ENCODE results near the gene MIGA2. TPM values are rescaled to one million over a fixed set of nuclear protein-coding genes. Genes with fewer than 3 reads are reported as not detected.

Gene MIGA2
- total RNA-seq, 1 experiment from 2014 or later = 23.0 TPM

- ChIA-PET CTCF (no interaction called here), POLR2A (no interaction called here)
- ATAC-seq = no peak
- Histone ChIP-seq H3K27ac (ENCODE audit: low read length) (no peak overlapping the region), H3K4me3 (ENCODE audit: low read depth in 2 of 2, low read length in 2 of 2) (no peak overlapping the region), H3K4me1 (ENCODE audit: control insufficient read depth, insufficient read depth, low read length) (no peaks in the 10 kb centered on the region), H3K36me3 (ENCODE audit: control insufficient read depth, insufficient read depth, low read length) (no peaks in the 10 kb centered on the region), H3K27me3 (ENCODE audit: control insufficient read depth, insufficient read depth, low read length) (no peaks in the 10 kb centered on the region), H3K9me3 (ENCODE audit: control insufficient read depth, insufficient read depth, low read depth, low read length) (no peaks in the 10 kb centered on the region)
- in situ Hi-C loops (cut with HindIII; ENCODE audit: low pct_unique_long_range_greater_than_20kb, low sequenced_read_pairs) (no loop called here), intact Hi-C loops (cut with micrococcal nuclease; ENCODE audit: unreplicated experiment) (no loop called here)
- TF ChIP-seq REST (IDR thresholded peaks at IDR 0.05; ENCODE audit: insufficient read depth in 1 of 2, low read depth in 2 of 2, low read length in 1 of 2) = no peak
- TF ChIP-seq SIN3A (IDR thresholded peaks at IDR 0.05; ENCODE audit: borderline replicate concordance, insufficient read depth, low read depth, low read length) = no peak
- no peak for TF ChIP-seq POLR2AphosphoS5 (IDR thresholded peaks at IDR 0.05; ENCODE audit: low read depth, low read length)
- TF ChIP-seq TCF7L2 (IDR thresholded peaks at IDR 0.05; ENCODE audit: low read depth, low read length) = no peak
- no TSS peak for BruUV-seq (replicated peaks)
- DNase-seq (ENCODE audit: low read depth, low spot score) = no peak
Measured at GRCh38 chr9:129068110-129068509, 31.7 kb downstream of the MIGA2 start.

GRCh38 chr9:129068990-129069861 is 32.8 kb downstream of the MIGA2 start:
- in situ Hi-C loops (cut with HindIII; ENCODE audit: low pct_unique_long_range_greater_than_20kb, low sequenced_read_pairs) = no loop called here
- Histone ChIP-seq H3K36me3 (ENCODE audit: control insufficient read depth, insufficient read depth, low read length) (no peaks in the 10 kb centered on the region), H3K27ac (ENCODE audit: low read length) (no peak overlapping the region), H3K27me3 (ENCODE audit: control insufficient read depth, insufficient read depth, low read length) (no peaks in the 10 kb centered on the region), H3K4me3 (ENCODE audit: low read depth in 2 of 2, low read length in 2 of 2) (no peak overlapping the region), H3K4me1 (ENCODE audit: control insufficient read depth, insufficient read depth, low read length) (no peaks in the 10 kb centered on the region), H3K9me3 (ENCODE audit: control insufficient read depth, insufficient read depth, low read depth, low read length) (no peaks in the 10 kb centered on the region)
- no TSS peak for BruUV-seq (replicated peaks)
- intact Hi-C loops (cut with micrococcal nuclease; ENCODE audit: unreplicated experiment) = no loop called here
- POLR2A ChIA-PET = no interaction called here
- no peak; the same call in 1 of the 2 replicates for ATAC-seq
- TF ChIP-seq REST (IDR thresholded peaks at IDR 0.05; ENCODE audit: insufficient read depth in 1 of 2, low read depth in 2 of 2, low read length in 1 of 2) (no peak), CTCF (IDR thresholded peaks at IDR 0.05) (no peak), TCF7L2 (IDR thresholded peaks at IDR 0.05; ENCODE audit: low read depth, low read length) (no peak), SIN3A (IDR thresholded peaks at IDR 0.05; ENCODE audit: borderline replicate concordance, insufficient read depth, low read depth, low read length) (no peak), POLR2AphosphoS5 (IDR thresholded peaks at IDR 0.05; ENCODE audit: low read depth, low read length) (no peak)
- no peak for DNase-seq (ENCODE audit: low read depth, low spot score)
- CTCF ChIA-PET = no interaction called here

All from Panc1 (cell line).